GM19023 (cell line): Measurements from ENCODE around the gene APLP2.
"Not testable (repeated sequence)": the region's sequence is repeated elsewhere in the genome, so short reads cannot be mapped to it uniquely, and the experiment has no call there.

ENCODE experiments used
- ATAC-seq: cut with Tn5 transposase; IDR thresholded peaks from one replicate; pipeline ENCODE4 v1.9.1; 2021; ENCODE audit warnings: mild to moderate bottlenecking, moderate library complexity; ENCODE audit not compliant: unreplicated experiment

APLP2 gene

DNA sequence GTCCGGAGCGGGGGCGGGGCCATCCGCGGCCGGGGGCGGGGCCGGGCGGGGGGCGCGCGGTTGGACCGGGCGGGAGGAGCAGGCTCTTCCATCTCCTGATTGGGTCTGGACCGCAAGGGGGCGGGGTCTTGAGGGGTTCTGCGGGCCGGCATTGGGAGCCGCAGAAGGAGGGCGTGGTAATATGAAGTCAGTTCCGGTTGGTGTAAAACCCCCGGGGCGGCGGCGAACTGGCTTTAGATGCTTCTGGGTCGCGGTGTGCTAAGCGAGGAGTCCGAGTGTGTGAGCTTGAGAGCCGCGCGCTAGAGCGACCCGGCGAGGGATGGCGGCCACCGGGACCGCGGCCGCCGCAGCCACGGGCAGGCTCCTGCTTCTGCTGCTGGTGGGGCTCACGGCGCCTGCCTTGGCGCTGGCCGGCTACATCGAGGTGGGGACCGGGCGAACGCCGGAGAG, at the start of gene APLP2:
Gene APLP2, plus strand, starts transcription at position 236 of the 450 bp plus-strand sequence. Its CDS starts 84 bp downstream, at position 320.
- peak; percentile 96 for ATAC-seq

DNA sequence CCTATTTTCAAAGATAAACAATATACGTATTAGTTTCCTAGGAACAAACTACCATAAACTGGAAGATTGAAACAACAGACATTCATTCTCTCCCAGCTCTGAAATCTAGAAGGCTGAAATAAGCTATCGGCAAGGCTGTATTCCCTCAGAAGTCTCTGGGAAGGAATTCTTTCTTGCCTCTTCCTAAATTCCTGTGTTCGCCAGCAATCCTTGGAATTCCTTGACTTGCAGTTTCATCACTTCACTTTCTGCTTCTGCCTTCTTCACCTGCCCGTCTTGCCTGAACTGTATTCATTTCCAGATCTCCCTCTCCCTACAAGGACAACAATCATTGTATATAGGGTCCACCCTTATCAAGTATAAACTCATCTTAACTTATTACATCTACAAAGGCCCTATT, 49.4 kb upstream of the APLP2 start:
- no peak for ATAC-seq

DNA sequence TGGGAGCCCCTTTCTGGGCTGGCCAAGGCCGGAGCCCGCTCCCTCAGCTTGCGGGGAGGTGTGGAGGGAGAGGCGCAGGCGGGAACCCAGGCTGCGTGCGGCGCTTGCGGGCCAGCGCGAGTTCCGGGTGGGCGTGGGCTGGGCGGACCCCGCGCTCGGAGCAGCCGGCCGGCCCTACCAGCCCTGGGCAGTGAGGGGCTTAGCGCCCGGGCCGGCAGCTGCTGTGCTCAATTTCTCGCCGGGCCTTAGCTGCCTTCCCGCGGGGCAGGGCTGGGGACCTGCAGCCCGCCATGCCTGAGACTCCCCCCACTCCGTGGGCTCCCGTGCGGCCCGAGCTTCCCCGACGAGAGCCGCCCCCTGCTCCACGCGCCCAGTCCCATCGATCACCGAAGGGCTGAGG, 48.1 kb upstream of the APLP2 start:
- not testable (repeated sequence) for ATAC-seq

DNA sequence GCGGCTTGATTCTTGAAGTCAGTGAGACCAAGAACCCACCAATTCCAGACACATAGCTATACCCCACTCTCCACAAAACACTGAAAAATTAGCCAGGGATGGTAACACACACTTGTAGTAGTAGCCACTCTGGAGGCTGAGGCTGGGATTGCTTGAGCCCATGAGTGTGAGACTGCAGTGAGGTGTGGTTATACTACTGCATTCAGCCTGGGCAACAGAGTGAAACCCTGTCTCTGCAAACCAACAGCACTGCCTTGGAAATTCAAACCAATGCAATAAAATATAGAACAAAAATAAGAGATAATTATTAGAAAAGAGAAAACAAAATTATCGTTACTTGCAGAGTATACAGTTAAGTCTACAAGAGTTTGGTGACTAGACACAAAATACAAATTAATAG, 46.9 kb upstream of the APLP2 start:
- no peak for ATAC-seq

DNA sequence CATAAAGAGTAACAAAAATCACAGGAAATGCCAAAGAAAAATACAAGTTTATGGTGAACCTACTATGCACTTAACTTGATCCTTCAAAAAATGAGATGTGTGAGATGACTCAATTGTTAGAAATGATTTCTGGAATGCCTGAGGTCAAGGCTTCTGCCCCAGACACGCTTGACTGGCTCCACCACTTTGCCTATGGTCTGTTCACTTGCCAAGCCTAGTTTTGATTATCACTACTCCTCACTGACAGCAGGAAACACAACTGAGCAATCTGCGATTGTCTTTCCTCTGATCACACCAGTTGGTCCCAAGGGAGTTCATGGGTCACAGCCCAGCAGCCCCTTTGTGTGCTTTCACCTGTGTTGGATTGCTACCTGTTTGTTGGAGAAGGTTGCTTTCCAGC, 46.5 kb upstream of the APLP2 start:
- peak; percentile 69 for ATAC-seq

- ATAC-seq = no peak
Observed at GRCh38 chr11:130024361-130024760, 45.3 kb upstream of the APLP2 start.

GRCh38 chr11:130025371-130025770, 44.3 kb upstream of the APLP2 start:
- ATAC-seq = no peak

GRCh38 chr11:130029137-130029536, 40.6 kb upstream of the APLP2 start:
- no peak for ATAC-seq

- ATAC-seq = no peak
Observed at GRCh38 chr11:130031056-130031455, 38.6 kb upstream of the APLP2 start.

GRCh38 chr11:130031945-130032344, 37.7 kb upstream of the APLP2 start:
- no peak for ATAC-seq

GRCh38 chr11:130032931-130033330, 36.8 kb upstream of the APLP2 start:
- no peak for ATAC-seq

GRCh38 chr11:130034236-130034635, 35.5 kb upstream of the APLP2 start:
- ATAC-seq = no peak

DNA sequence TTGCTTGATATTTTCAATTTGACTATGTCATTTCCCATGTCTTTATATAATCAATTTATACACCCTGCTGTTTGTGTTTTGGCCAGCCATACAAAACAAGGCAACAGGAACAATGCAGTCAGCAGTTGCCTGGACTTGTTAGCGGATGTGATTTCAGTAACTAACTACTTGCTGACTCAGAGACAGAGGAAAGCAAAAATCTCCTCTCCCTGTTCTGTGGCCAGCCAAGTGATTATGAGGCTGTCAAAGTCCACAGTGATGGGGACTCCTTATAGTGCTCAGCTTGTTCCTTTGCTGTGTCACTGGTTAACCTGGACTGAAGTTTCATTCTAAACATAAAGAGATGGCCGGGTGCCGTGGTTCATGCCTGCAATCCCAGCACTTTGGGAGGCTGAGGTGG, 32.6 kb upstream of the APLP2 start:
- no peak for ATAC-seq

- no peak for ATAC-seq
Observed at GRCh38 chr11:130037881-130038585, 31.7 kb upstream of the APLP2 start.

DNA sequence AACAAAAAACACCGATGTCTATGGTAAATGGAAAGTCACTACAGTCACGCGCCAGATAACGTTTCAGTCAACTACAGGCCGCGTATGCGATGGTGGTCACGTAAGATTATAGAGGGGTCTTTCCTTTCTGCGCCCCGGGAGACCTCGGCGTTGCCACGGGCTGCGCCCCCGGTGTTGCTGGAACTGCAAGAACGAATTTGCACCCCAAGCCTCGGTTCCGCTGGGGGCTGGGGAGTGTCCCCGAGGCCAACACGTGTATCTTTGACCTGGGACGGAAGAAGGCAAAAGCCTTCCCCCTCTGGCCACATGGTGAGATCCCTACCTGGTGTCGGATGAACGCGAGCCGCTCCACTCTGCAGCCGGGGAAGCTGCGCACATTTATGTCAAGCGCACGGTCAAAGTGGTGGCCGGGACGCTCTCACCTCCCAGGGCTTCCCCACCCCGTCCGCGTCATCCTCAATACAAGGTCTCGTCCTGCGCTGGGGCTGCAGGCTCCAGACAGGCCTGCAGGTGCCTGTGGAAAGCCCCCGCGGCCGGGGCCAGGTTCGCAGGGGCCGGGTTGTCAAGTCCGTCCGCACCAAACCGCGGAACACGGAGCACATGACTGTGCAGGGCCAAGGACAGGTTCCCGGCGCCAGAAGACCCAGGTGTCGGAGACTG, 29.3 kb upstream of the APLP2 start:
- no peak for ATAC-seq

DNA sequence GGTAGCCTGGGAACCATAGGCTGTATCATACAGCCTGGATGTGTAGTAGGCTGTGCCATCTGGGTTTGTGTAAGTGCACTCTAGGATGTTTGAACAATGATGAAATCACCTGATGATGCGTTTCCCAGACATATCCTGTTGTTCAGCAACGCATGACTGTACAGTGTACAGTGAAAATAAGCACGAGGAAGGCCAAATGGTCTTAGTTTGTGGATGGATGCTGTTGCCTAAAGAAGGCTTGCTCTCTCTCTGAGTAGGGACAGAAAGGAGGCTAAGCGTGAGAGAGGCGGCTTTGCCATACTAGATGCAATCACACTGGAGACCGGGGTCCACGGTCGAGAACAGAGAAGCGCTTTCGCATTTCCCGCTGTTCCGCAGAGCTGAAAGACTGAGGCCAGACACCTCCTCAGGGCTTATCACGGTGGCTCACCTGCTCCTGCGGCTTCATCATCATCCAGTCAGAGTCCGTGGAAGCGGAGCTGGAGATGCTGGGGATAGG, 27.6 kb upstream of the APLP2 start:
- ATAC-seq = no peak

DNA sequence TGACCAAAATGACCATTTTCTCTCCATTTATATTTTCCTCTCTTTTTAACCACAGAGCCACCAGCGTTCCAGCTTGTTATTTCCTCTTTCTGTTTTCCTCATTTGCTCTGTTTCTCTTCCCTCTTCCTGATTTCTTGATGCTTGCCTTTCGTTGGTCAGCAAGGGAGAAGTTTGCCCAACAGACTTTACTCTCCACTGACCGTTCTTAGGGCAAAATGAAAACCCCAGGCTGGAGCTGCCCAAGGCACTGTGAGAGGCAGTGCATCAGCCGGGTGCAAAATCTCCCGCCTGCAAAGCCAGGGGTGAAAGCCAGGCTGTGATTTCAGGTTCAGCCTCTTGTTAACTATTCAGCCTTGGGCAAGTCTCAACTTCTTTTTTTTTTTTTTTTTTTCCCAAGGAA, 26.1 kb upstream of the APLP2 start:
- no peak for ATAC-seq

DNA sequence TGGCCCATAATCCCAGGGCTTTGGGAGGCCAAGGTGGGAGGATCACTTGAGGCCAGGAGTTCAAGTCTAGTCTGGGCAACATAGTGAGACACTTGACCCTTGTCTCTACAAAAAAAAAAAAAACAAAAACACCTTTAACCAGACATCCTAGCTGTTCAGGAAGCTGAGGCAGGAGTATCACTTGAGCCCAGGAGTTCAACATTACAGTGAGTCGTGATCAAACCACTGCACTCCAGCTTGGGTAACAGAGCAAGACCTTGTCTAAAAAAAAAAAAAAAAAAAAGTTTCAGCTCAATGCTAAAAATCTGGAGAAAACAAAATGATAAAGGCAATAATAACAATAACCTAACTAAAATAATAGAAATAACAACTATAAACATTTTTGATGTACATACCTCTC, 22.6 kb upstream of the APLP2 start:
- ATAC-seq = no peak

DNA sequence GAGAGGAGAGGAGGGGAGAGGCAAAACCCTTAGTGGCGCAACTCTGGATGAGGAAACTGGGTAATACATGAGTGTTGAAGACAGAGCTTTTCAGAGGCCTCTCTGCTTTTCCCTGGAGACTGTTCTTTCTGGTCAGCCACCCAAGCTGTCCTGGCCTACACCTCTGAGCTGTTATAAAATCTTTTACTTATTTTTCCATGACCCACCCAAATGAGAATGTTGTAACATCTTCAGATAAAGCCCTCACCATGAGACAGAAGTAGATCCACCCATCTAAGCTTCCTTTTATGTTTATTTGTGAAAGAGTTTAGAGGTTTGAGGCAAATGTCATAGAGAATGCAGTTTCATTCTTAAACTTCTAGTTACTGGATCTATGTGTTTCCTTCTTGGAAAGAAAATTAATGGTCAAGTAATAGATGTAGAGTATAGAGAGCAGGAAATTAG, 20.3 kb upstream of the APLP2 start:
- no peak for ATAC-seq

DNA sequence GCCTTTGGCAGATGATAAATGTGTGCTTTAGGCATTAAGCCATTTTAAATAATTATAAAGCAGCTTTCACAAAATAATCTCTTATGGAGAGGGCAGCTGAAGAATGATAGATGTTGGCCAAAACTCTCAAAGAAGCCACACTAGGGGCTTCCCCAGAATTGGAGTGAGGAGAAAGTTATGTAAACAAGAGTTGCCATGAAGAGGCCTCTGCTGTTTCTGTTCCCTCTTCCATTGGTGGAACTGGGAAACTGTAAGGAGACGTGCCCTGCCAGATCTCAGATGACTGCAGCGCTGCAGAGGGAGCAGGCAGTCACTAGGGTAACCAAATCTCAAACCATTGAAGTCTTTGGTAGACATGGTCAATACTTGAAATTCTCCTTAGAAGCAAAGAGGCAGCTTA, 19.4 kb upstream of the APLP2 start:
- ATAC-seq = no peak

DNA sequence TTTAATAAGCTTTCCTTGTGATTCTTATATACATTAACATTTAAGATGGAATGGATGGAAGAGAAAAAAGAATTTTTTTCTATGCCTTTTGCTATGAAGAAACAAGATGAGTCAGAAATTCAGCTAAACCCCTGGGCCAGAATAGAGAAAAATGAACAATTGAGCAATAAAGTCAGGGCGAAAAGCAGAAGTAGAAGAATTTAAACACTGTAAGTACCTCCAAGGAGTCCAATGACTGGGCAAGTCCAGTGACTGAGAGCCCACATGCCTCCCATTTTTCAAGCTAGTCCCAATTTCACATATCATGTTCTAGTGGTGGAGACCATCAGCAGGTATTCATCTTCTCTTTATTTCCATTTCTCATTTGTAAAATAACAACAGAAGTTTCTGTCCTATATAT, 18.6 kb upstream of the APLP2 start:
- no peak for ATAC-seq

DNA sequence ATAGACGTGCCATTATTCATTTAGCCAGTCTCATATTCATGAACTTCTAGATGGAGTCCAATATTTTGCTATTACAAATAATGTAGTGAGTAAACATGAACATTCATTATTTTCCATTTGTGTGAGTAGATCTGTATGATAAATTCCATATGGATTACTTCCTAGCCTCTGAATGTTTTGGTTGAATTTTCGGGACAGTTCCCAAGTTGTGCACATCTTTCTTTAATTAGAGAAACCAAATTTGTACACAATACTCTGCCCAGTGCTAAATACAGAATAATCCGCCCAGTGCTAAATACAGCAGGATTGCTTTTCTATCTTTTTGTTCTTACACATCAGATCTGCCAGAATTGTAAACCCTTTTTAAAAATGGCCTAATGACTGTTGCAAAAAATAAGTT, 17.1 kb upstream of the APLP2 start:
- ATAC-seq = no peak
